Measurements from ENCODE around the gene KRTAP4-4.
"Not testable (repeated sequence)": the region's sequence is repeated elsewhere in the genome, so short reads cannot be mapped to it uniquely, and the experiment has no call there.

KRTAP4-4 gene

DNA sequence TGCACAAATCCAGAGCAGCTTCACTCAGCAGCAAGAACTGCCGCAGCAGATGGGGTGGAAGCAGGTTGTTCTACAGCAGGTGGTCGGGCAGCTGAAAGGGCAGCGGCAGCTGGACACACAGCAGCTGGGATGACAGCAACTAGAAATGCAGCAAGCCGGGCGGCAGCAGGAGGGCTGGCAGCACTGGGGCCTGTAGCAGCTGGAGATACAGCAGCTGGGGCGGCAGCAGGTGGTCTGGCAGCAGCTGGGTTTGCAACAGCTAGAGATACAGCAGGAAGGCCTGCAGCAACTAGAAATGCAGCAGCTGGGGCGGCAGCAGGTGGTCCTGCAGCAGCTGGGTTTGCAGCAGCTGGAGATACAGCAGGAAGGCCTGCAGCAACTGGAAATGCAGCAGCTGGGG lies 7.0 kb upstream of the KRTAP4-4 start:
- Histone ChIP-seq H3K4me1 (ENCODE audit: insufficient read depth, insufficient read length) (no peaks in the 10 kb centered on the region), H3K4me3 (ENCODE audit: insufficient read length, low read depth) (no peak overlapping the region), H3K27me3 (ENCODE audit: insufficient read depth, insufficient read length) (no peaks in the 10 kb centered on the region), H3K9me3 (ENCODE audit: insufficient read depth, low read length) (no peaks in the 10 kb centered on the region), H3K9ac (ENCODE audit: insufficient read length, low read depth) (no peak overlapping the region), H3K36me3 (ENCODE audit: insufficient read depth, insufficient read length, low read length) (no peaks in the 10 kb centered on the region)
- TF ChIP-seq YY1 (IDR thresholded peaks at IDR 0.05; ENCODE audit: insufficient read depth, insufficient read length): no peak
- DNase-seq (ENCODE audit: low read depth, low spot score): no peak

DNA sequence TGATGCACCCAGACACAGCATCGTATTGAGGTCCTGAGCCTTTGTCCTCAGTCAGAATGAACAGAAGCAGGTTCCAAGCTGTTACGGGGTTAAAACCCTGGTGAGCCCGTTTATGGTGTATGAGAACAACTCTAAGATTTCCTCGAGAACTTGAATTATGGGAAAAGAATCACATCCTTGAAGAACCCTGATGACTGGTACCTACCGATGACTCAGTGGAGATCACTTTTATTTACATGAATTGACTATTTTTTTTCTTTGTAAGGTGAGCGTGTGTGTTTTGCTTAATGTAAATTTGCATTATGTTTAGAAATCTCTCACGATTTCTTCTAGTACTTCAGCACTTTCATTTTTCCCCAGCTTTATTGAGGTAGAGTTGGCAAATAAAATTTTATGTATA lies 3.3 kb upstream of the KRTAP4-4 start:
- Histone ChIP-seq H3K27me3 (ENCODE audit: insufficient read depth, insufficient read length) (no peaks in the 10 kb centered on the region), H3K36me3 (ENCODE audit: insufficient read depth, insufficient read length, low read length) (no peaks in the 10 kb centered on the region), H3K9ac (ENCODE audit: insufficient read length, low read depth) (no peak overlapping the region), H3K9me3 (ENCODE audit: insufficient read depth, low read length) (no peaks in the 10 kb centered on the region), H3K4me1 (ENCODE audit: insufficient read depth, insufficient read length) (no peaks in the 10 kb centered on the region), H3K4me3 (ENCODE audit: insufficient read length, low read depth) (no peak overlapping the region)
- TF ChIP-seq SUZ12 (IDR thresholded peaks at IDR 0.05; ENCODE audit: extremely low read depth, insufficient read depth, insufficient read length) (no peak), YY1 (IDR thresholded peaks at IDR 0.05; ENCODE audit: insufficient read depth, insufficient read length) (no peak), ZNF274 (IDR thresholded peaks at IDR 0.05; ENCODE audit: low read depth, low read length) (no peak)
- DNase-seq (ENCODE audit: low read depth, low spot score): no peak

GRCh38 chr17:41160190-41160589 lies 358 bp downstream of the KRTAP4-4 start:
- not testable (repeated sequence) for H3K9ac ChIP-seq (ENCODE audit: insufficient read length, low read depth); H3K27me3 ChIP-seq (ENCODE audit: insufficient read depth, insufficient read length); H3K9me3 ChIP-seq (ENCODE audit: insufficient read depth, low read length); H3K4me3 ChIP-seq (ENCODE audit: insufficient read length, low read depth); DNase-seq (ENCODE audit: low read depth, low spot score); H3K36me3 ChIP-seq (ENCODE audit: insufficient read depth, insufficient read length, low read length); H3K4me1 ChIP-seq (ENCODE audit: insufficient read depth, insufficient read length)

- Histone ChIP-seq H3K9ac (ENCODE audit: insufficient read length, low read depth) (no peak overlapping the region), H3K36me3 (ENCODE audit: insufficient read depth, insufficient read length, low read length) (no peaks in the 10 kb centered on the region), H3K4me1 (ENCODE audit: insufficient read depth, insufficient read length) (no peaks in the 10 kb centered on the region), H3K9me3 (ENCODE audit: insufficient read depth, low read length) (no peaks in the 10 kb centered on the region), H3K4me3 (ENCODE audit: insufficient read length, low read depth) (no peak overlapping the region), H3K27me3 (ENCODE audit: insufficient read depth, insufficient read length) (no peaks in the 10 kb centered on the region)
- DNase-seq (ENCODE audit: low read depth, low spot score): no peak
- no peak for TF ChIP-seq YY1 (IDR thresholded peaks at IDR 0.05; ENCODE audit: insufficient read depth, insufficient read length)
- TF ChIP-seq ZNF274 (IDR thresholded peaks at IDR 0.05; ENCODE audit: low read depth, low read length): no peak
Observed at GRCh38 chr17:41153856-41154255, 6.7 kb downstream of the KRTAP4-4 start.

- H3K36me3 ChIP-seq (ENCODE audit: insufficient read depth, insufficient read length, low read length): no peaks in the 10 kb centered on the region
- H3K27me3 ChIP-seq (ENCODE audit: insufficient read depth, insufficient read length): no peaks in the 10 kb centered on the region
- H3K4me3 ChIP-seq (ENCODE audit: insufficient read length, low read depth): no peak overlapping the region
- TF ChIP-seq YY1 (IDR thresholded peaks at IDR 0.05; ENCODE audit: insufficient read depth, insufficient read length): no peak
- TF ChIP-seq ZNF274 (IDR thresholded peaks at IDR 0.05; ENCODE audit: low read depth, low read length): no peak
- no peak for TF ChIP-seq SUZ12 (IDR thresholded peaks at IDR 0.05; ENCODE audit: extremely low read depth, insufficient read depth, insufficient read length)
- no peaks in the 10 kb centered on the region for H3K9me3 ChIP-seq (ENCODE audit: insufficient read depth, low read length)
- no peak for DNase-seq (ENCODE audit: low read depth, low spot score)
- no peak overlapping the region for H3K9ac ChIP-seq (ENCODE audit: insufficient read length, low read depth)
- no peaks in the 10 kb centered on the region for H3K4me1 ChIP-seq (ENCODE audit: insufficient read depth, insufficient read length)
Observed at GRCh38 chr17:41151525-41151924, 9.0 kb downstream of the KRTAP4-4 start.

DNA sequence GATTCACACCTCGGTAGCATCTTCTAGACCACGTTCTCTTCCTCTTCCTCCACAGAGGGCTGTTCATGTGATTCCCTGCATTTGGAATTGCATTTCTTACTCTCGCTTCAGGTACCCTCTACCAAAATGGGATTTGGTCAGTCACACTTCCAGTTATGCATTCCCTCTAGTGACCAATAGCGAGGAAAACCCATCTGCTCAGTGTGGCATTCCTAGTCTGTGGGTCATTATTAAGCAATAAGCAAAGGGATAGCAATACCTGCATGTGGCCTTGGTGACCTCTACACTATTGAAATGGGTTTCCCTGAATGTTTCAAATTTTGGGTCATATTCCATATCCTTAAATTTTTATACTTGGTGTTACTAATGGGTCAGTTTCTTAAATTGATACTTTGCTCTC lies 10.5 kb downstream of the KRTAP4-4 start:
- TF ChIP-seq ZNF274 (IDR thresholded peaks at IDR 0.05; ENCODE audit: low read depth, low read length) (no peak), YY1 (IDR thresholded peaks at IDR 0.05; ENCODE audit: insufficient read depth, insufficient read length) (no peak), SUZ12 (IDR thresholded peaks at IDR 0.05; ENCODE audit: extremely low read depth, insufficient read depth, insufficient read length) (no peak)
- DNase-seq (ENCODE audit: low read depth, low spot score): no peak
- Histone ChIP-seq H3K27me3 (ENCODE audit: insufficient read depth, insufficient read length) (no peaks in the 10 kb centered on the region), H3K4me1 (ENCODE audit: insufficient read depth, insufficient read length) (no peaks in the 10 kb centered on the region), H3K36me3 (ENCODE audit: insufficient read depth, insufficient read length, low read length) (no peaks in the 10 kb centered on the region), H3K9ac (ENCODE audit: insufficient read length, low read depth) (no peak overlapping the region), H3K4me3 (ENCODE audit: insufficient read length, low read depth) (no peak overlapping the region), H3K9me3 (ENCODE audit: insufficient read depth, low read length) (no peaks in the 10 kb centered on the region)

GRCh38 chr17:41149652-41149985 lies 10.9 kb downstream of the KRTAP4-4 start, which contains the start of gene KRTAP4-5:
KRTAP4-5 (minus strand) TSS chr17:41149825; CDS start chr17:41149767, 58 bp downstream.
- H3K4me3 ChIP-seq (ENCODE audit: insufficient read length, low read depth): no peak within 1 kb of the TSS
- no peaks in the 10 kb centered on the region for H3K9me3 ChIP-seq (ENCODE audit: insufficient read depth, low read length)
- no peak within 1 kb of the TSS for H3K9ac ChIP-seq (ENCODE audit: insufficient read length, low read depth)
- TF ChIP-seq ZNF274 (IDR thresholded peaks at IDR 0.05; ENCODE audit: low read depth, low read length): no peak
- TF ChIP-seq YY1 (IDR thresholded peaks at IDR 0.05; ENCODE audit: insufficient read depth, insufficient read length): no peak
- TF ChIP-seq SUZ12 (IDR thresholded peaks at IDR 0.05; ENCODE audit: extremely low read depth, insufficient read depth, insufficient read length): no peak
- no peak for DNase-seq (ENCODE audit: low read depth, low spot score)
- no peaks in the 10 kb centered on the region for H3K4me1 ChIP-seq (ENCODE audit: insufficient read depth, insufficient read length)
- no peaks in the 10 kb centered on the region for H3K36me3 ChIP-seq (ENCODE audit: insufficient read depth, insufficient read length, low read length)
- H3K27me3 ChIP-seq (ENCODE audit: insufficient read depth, insufficient read length): no peaks in the 10 kb centered on the region

GRCh38 chr17:41148971-41149651 lies 11.4 kb downstream of the KRTAP4-4 start:
- DNase-seq (ENCODE audit: low read depth, low spot score); H3K9ac ChIP-seq (ENCODE audit: insufficient read length, low read depth); H3K36me3 ChIP-seq (ENCODE audit: insufficient read depth, insufficient read length, low read length); H3K4me1 ChIP-seq (ENCODE audit: insufficient read depth, insufficient read length); H3K4me3 ChIP-seq (ENCODE audit: insufficient read length, low read depth); H3K27me3 ChIP-seq (ENCODE audit: insufficient read depth, insufficient read length); H3K9me3 ChIP-seq (ENCODE audit: insufficient read depth, low read length): not testable (repeated sequence)

Measured in NT2/D1 (cell line).